Measurements from ENCODE around the gene PLEKHH2. TPM values are rescaled to one million over a fixed set of nuclear protein-coding genes. Genes with fewer than 3 reads are reported as not detected.

PLEKHH2 gene
- total and polyA plus RNA-seq, 2 of the 13 experiments (the other 11 are each of a cell fraction or from before 2014, with no cell fraction given), result 1.1 to 3.0 TPM

DNA sequence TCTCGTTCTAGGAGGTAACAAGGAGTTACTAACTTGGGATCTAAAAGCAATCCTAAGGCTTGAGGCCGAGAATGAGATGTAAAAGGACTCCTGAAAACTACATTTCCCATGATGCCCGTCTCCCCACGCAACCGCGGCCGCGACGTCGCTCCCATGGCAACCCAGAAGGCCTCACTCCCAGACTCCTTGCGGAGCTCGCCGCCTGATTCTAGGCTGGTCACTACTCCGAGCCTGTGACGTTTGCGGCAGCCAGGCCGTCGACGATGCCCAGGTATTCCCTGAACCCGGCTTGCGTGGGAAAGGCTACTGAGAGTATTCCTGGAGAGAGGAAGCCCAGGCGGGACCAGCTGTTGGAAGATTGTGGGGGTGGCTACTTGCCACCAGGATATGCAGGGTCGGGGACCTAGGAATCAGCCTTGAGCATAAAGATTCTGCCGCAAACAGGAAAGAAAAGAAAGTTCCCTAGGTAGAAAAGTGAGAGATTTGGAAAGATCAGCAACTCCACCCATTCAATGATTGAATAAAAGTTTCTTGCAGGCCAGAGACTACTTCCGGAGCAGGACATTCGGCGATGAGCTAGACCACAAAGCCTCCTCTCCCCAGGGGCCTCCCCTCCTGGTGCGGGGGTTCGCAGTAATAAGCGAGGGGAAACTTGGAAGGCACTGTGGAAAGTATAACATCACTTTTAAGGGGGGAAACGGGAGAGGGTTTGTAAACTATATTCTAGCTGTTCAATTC, 137.0 kb downstream of the PLEKHH2 start, which contains the start of gene DYNC2LI1 (continued):
- TF ChIP-seq RAD51 (IDR thresholded peaks at IDR 0.05; ENCODE audit: borderline replicate concordance) (no peak), CEBPB (IDR thresholded peaks at IDR 0.05; ENCODE audit: borderline replicate concordance, low read depth, low read length) (no peak), RBM22 (optimal IDR thresholded peaks at IDR 0.05; ENCODE audit: low read length) (peak; percentile 100), ZSCAN29 (CRISPR knock-in tag; conservative IDR thresholded peaks at IDR 0.05) (0 out of 2 replicates have a peak, but pooled peaks have one; percentile 67), ZKSCAN1 (IDR thresholded peaks at IDR 0.05; ENCODE audit: low read length) (0 out of 2 replicates have a peak, but pooled peaks have one; percentile 31), ARID2 (CRISPR knock-in tag; IDR thresholded peaks at IDR 0.05; ENCODE audit: borderline replicate concordance) (peak; percentile 73; the same call in 1 of the 2 replicates), ZNF432 (CRISPR knock-in tag; IDR thresholded peaks at IDR 0.05; ENCODE audit: borderline replicate concordance) (no peak), POGK (CRISPR knock-in tag; conservative IDR thresholded peaks at IDR 0.05) (0 out of 2 replicates have a peak, but pooled peaks have one; percentile 78), ASH2L (IDR thresholded peaks at IDR 0.05; ENCODE audit: insufficient read length, low read depth, low read length) (peak; percentile 81), IKZF4 (CRISPR knock-in tag; IDR thresholded peaks at IDR 0.05; ENCODE audit: borderline replicate concordance, low read depth, not compliant biosample characterization) (no peak), CENPBD1 (CRISPR knock-in tag; IDR thresholded peaks at IDR 0.05; ENCODE audit: borderline replicate concordance, low read depth) (0 out of 2 replicates have a peak, but pooled peaks have one; percentile 42), STAT5B (CRISPR knock-in tag; IDR thresholded peaks at IDR 0.05) (no peak), ZNF567 (CRISPR knock-in tag; IDR thresholded peaks at IDR 0.05; ENCODE audit: borderline replicate concordance) (no peak), RFX5 (IDR thresholded peaks at IDR 0.05; ENCODE audit: low read depth, low read length) (peak; percentile 64), MTERF4 (CRISPR knock-in tag; IDR thresholded peaks at IDR 0.05) (0 out of 2 replicates have a peak, but pooled peaks have one; percentile 40), TBL1XR1 (IDR thresholded peaks at IDR 0.05; ENCODE audit: borderline replicate concordance, low read length, partially characterized antibody) (peak; percentile 34), PHF5A (CRISPR knock-in tag; IDR thresholded peaks at IDR 0.05; ENCODE audit: low read depth, unreplicated experiment) (peak; percentile 9), ZNF780A (CRISPR knock-in tag; IDR thresholded peaks at IDR 0.05) (no peak), ZNF652 (CRISPR knock-in tag; IDR thresholded peaks at IDR 0.05; ENCODE audit: borderline replicate concordance, low read depth) (no peak), ARNT (IDR thresholded peaks at IDR 0.05) (no peak), ZNF296 (CRISPR knock-in tag; conservative IDR thresholded peaks at IDR 0.05) (no peak), AGO1 (IDR thresholded peaks at IDR 0.05; ENCODE audit: low read depth, low read length, poor library complexity, severe bottlenecking) (peak; percentile 65), DPF2 (CRISPR knock-in tag; IDR thresholded peaks at IDR 0.05; ENCODE audit: borderline replicate concordance, low read depth) (no peak)
- TF ChIP-seq, protein P1, sequence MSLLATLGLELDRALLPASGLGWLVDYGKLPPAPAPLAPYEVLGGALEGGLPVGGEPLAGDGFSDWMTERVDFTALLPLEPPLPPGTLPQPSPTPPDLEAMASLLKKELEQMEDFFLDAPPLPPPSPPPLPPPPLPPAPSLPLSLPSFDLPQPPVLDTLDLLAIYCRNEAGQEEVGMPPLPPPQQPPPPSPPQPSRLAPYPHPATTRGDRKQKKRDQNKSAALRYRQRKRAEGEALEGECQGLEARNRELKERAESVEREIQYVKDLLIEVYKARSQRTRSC (CRISPR knock-in tag; IDR thresholded peaks at IDR 0.05; ENCODE audit: low read depth), result no peak
- TF ChIP-seq, protein P2, sequence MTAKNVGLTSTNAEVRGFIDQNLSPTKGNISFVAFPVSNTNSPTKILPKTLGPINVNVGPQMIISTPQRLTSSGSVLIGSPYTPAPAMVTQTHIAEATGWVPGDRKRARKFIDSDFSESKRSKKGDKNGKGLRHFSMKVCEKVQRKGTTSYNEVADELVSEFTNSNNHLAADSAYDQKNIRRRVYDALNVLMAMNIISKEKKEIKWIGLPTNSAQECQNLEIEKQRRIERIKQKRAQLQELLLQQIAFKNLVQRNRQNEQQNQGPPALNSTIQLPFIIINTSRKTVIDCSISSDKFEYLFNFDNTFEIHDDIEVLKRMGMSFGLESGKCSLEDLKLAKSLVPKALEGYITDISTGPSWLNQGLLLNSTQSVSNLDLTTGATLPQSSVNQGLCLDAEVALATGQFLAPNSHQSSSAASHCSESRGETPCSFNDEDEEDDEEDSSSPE (CRISPR knock-in tag; IDR thresholded peaks at IDR 0.05), result peak; percentile 27; the same call in 1 of the 2 replicates
